AG04450 (cell line): ENCODE measurements around the gene SERPINA12. TPM values are rescaled to one million over a fixed set of nuclear protein-coding genes. Genes with fewer than 3 reads are reported as not detected.

Source experiments
- CTCF ChIA-PET: fragments of 300-600, 350-600 bp; formaldehyde crosslinking; extraction: SDS; loops from one replicate; lab custom pipeline; 2022; ENCODE audit warnings: antibody characterized with exemption, inconsistent platforms; lab: Charles Lee
- POLR2A ChIA-PET: fragments of 350-600 bp; formaldehyde crosslinking; extraction: SDS; loops from one replicate; lab custom pipeline; 2021; ENCODE audit warnings: antibody characterized with exemption, inconsistent platforms; lab: Yijun Ruan, JAX
- DNase-seq: peaks from one replicate; pipeline ENCODE4 v3.0.0-alpha.2; 2011; ENCODE audit warnings: low read depth, low spot score
- H3K27ac ChIP-seq: one replicate; pipeline ENCODE4 v1.5.1; 2012; ENCODE audit warnings: low read depth, low read length, control low read depth
- H3K27me3 ChIP-seq: one replicate; pipeline ENCODE4 v1.6.0; 2012; ENCODE audit warnings: low read length; ENCODE audit not compliant: control insufficient read depth, insufficient read depth
- H3K4me3 ChIP-seq: 2 replicates; pipeline ENCODE4 v1.5.1; 2011; ENCODE audit warnings: mild to moderate bottlenecking, low read depth, low read length, control low read depth
- H3K9me3 ChIP-seq: 2 replicates; pipeline ENCODE4 v1.5.1; 2012; ENCODE audit warnings: low read length; ENCODE audit not compliant: control insufficient read depth, insufficient read depth
- polyA plus RNA-seq: library from polyadenylated mRNA; depleted of rRNA; stranded (reverse); fragments of >200 nt; gene quantifications from 2 replicates; pipeline ENCODE4 v1.2.3, GENCODE V29; 2011
- TF ChIP-seq, protein P1 (sequence below): IDR thresholded peaks from 2 replicates; pipeline ENCODE4 v1.5.1; 2011; ENCODE audit warnings: low read depth, low read length, control low read depth, inconsistent platforms

SERPINA12 gene
- polyA plus RNA-seq, 1 experiment = not detected

DNA sequence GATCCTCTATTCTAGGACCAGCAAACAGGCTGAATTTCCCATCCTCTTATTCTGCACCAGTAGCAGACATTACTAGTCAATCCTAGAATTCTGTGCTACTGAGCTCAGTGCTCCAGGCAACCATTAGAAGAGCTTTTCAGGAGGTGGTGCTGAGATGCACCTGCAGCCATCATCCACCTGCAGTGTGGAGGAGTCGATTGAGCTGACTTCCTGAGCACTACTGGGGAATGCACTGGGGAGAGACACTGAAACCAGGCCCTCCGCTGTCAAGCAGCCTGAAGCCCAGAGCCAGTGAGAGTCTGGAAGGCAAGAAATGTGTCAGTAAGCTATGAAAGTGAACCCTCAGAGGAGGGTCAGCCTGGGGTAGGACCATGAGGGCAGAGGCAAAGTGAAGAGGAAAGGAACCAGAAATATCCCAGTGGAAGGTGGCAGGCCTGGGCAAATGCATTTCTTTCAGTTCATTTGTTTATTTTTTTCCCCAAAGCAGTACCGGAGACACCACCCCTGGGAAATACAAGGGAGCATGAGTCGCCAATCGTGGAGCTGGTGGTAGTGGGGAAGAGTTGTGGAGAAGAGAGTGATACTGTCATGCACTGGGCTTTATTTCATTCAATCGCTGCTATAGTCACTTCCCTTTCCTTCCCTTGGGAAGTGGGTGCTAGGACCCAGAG, 28.9 kb upstream of the SERPINA12 start:
- Histone ChIP-seq H3K27ac (no peak overlapping the region), H3K4me3 (no peak overlapping the region), H3K9me3 (no peaks in the 10 kb centered on the region), H3K27me3 (peaks cover 2% of the 10 kb centered on the region)
- CTCF ChIA-PET = interaction anchor here (1.0 to 3.2 kb wide), 2 partner anchors 11 to 114 kb away, joined by 3 to 34 read pairs; no protein-coding TSS in a partner anchor
- no peak for DNase-seq
- TF ChIP-seq, protein P1, sequence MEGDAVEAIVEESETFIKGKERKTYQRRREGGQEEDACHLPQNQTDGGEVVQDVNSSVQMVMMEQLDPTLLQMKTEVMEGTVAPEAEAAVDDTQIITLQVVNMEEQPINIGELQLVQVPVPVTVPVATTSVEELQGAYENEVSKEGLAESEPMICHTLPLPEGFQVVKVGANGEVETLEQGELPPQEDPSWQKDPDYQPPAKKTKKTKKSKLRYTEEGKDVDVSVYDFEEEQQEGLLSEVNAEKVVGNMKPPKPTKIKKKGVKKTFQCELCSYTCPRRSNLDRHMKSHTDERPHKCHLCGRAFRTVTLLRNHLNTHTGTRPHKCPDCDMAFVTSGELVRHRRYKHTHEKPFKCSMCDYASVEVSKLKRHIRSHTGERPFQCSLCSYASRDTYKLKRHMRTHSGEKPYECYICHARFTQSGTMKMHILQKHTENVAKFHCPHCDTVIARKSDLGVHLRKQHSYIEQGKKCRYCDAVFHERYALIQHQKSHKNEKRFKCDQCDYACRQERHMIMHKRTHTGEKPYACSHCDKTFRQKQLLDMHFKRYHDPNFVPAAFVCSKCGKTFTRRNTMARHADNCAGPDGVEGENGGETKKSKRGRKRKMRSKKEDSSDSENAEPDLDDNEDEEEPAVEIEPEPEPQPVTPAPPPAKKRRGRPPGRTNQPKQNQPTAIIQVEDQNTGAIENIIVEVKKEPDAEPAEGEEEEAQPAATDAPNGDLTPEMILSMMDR = no peak
- POLR2A ChIA-PET = no interaction called here

DNA sequence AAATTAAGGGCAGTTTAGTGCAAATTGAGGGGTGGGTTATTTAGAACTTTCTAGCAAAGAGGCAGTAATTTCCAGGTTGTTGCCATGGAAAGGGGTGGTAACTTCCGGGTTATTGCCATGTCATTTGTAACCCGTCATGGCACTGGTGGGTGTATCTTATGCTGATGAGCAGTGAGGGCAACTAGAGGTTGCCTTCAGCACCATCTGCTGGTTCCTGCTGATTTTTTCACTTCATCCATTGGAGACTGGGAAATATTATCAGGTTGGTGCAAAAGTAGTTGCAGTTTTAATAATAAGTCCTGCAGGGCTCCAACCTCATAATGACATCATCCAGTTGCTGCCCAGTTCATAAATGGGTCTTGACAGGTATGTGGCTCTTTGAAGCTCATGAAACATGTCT, 27.6 kb upstream of the SERPINA12 start:
- no peaks in the 10 kb centered on the region for H3K9me3 ChIP-seq
- ChIA-PET CTCF (no interaction called here), POLR2A (no interaction called here)
- no peak overlapping the region for H3K4me3 ChIP-seq
- TF ChIP-seq, protein P1 = no peak
- no peak for DNase-seq
- no peak overlapping the region for H3K27ac ChIP-seq
- H3K27me3 ChIP-seq = peaks cover 2% of the 10 kb centered on the region

DNA sequence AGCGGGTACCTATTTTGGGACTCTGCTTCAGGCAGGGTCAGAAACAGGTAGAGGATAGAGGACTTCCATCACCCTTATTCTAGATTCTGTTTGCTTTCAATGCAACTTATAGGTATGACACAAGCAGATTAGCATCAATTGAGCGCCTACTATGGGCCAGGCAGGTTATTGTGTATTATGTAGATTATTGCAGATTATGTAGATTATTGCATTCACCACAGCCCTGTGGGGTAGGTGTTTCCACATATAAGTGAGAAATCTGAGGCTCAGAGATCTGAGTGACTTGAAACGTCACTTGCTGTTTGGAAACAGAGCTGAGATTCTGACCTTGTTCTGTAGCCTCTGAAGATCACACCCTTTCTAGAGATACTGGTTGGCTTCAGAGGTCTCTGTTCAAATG, 26.2 kb upstream of the SERPINA12 start:
- H3K27me3 ChIP-seq = peaks cover 2% of the 10 kb centered on the region
- H3K9me3 ChIP-seq = no peaks in the 10 kb centered on the region
- DNase-seq = no peak
- TF ChIP-seq, protein P1 = no peak
- no peak overlapping the region for H3K4me3 ChIP-seq
- CTCF ChIA-PET = no interaction called here
- POLR2A ChIA-PET = no interaction called here
- no peak overlapping the region for H3K27ac ChIP-seq

DNA sequence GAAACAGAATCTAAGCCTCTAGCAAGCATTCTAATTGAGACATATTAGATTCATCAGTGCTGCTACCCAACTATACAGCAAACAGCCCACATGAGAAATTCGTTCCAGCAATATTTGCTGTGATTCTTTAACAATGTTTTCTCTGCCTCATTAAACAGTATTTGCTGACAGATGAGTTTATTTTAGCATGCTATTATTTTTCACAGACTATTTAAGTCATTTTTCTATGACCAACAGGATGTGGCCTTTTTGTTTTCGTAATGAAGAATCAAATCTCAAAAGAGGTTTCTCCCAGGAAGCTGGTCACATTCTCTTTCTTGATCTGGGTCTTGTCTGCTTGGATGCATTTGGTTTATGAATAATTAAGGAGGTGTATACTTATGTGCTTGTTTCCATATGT, 23.2 kb upstream of the SERPINA12 start:
- H3K27ac ChIP-seq = no peak overlapping the region
- POLR2A ChIA-PET = no interaction called here
- CTCF ChIA-PET = interaction anchor here (1.1 to 4.7 kb wide), 4 partner anchors 17 to 109 kb away, joined by 3 to 30 read pairs (median 18); no protein-coding TSS in a partner anchor
- TF ChIP-seq, protein P1 = no peak
- H3K9me3 ChIP-seq = no peaks in the 10 kb centered on the region
- no peak for DNase-seq
- H3K27me3 ChIP-seq = peaks cover 2% of the 10 kb centered on the region
- no peak overlapping the region for H3K4me3 ChIP-seq

DNA sequence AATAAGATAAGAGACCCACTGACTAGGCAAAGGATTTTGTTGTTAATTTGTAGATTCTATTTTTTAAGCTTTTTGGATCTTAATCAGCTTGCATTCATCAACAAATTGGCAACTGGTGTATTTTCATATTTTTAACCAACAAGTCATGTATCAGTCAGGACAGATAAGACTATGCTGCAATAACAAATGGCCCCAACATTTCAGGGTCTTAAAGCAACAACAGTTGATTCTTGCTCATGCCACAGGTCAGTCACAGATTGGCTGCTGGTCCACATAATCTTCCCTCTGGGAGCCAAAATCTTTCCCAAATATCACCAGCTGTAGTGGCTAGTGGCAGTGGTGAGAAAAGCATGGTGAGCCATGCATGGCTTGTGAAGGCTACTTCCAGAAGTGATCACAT, 21.9 kb upstream of the SERPINA12 start:
- TF ChIP-seq, protein P1 = no peak
- H3K27me3 ChIP-seq = peaks cover 2% of the 10 kb centered on the region
- ChIA-PET CTCF (interaction anchor here (4.7 kb wide), 1 partner anchor 18 kb away, joined by 30 read pairs; no protein-coding TSS in a partner anchor), POLR2A (no interaction called here)
- no peak overlapping the region for H3K4me3 ChIP-seq
- DNase-seq = no peak
- no peak overlapping the region for H3K27ac ChIP-seq
- no peaks in the 10 kb centered on the region for H3K9me3 ChIP-seq
